GM10248 (cell line): ENCODE measurements around the gene C1orf198.

Experiments used
- CTCF ChIA-PET: fragments of 300-600 bp; sonication (Branson Sonifier 250); formaldehyde crosslinking; extraction: SDS; loops from one replicate; lab custom pipeline; 2021; ENCODE audit warnings: antibody characterized with exemption; lab: Yijun Ruan, JAX
- POLR2A ChIA-PET: fragments of 350-650 bp; sonication (Branson Sonifier 250); formaldehyde crosslinking; extraction: SDS; loops from one replicate; lab custom pipeline; 2020; ENCODE audit warnings: antibody characterized with exemption; lab: Yijun Ruan, JAX
- DNase-seq: peaks from one replicate; pipeline ENCODE4 v3.0.0; 2012; ENCODE audit errors: extremely low spot score
- TF ChIP-seq, protein P1 (sequence below): IDR thresholded peaks from 2 replicates; pipeline ENCODE4 v1.5.1; 2012; ENCODE audit warnings: mild to moderate bottlenecking, low read depth; ENCODE audit errors: extremely low read depth, missing control alignments, control extremely low read depth

C1orf198 gene

DNA sequence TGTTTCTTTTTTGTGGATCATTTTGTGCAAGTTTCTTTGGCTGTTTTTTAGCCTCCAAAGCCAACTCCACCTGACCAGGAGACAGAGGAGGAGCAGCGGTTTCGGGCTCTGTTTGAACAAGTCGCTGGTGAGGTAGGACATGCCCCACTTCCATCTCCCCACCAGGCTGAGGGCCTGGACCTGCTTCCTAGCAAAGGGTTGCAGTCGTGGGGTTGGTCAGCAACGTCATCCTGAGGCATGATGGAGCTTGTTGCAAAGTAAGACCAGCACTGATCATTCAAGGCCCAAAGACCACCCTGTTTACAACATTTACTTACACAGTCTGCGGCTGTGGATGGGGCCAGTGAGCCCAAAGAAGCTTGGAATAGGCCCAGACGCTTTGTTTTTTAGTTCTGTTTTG is 80.8 kb downstream of the C1orf198 start:
- TF ChIP-seq, protein P1, sequence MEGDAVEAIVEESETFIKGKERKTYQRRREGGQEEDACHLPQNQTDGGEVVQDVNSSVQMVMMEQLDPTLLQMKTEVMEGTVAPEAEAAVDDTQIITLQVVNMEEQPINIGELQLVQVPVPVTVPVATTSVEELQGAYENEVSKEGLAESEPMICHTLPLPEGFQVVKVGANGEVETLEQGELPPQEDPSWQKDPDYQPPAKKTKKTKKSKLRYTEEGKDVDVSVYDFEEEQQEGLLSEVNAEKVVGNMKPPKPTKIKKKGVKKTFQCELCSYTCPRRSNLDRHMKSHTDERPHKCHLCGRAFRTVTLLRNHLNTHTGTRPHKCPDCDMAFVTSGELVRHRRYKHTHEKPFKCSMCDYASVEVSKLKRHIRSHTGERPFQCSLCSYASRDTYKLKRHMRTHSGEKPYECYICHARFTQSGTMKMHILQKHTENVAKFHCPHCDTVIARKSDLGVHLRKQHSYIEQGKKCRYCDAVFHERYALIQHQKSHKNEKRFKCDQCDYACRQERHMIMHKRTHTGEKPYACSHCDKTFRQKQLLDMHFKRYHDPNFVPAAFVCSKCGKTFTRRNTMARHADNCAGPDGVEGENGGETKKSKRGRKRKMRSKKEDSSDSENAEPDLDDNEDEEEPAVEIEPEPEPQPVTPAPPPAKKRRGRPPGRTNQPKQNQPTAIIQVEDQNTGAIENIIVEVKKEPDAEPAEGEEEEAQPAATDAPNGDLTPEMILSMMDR, result no peak
- POLR2A ChIA-PET, result no interaction called here
- no peak for DNase-seq
- CTCF ChIA-PET, result interaction anchor here (1.0 to 1.6 kb wide), 3 partner anchors 11 to 20 kb away, joined by 3 to 5 read pairs (median 3); no protein-coding TSS in a partner anchor
